HG03460 (cell line): ENCODE data around the gene MCOLN1.
"Not testable (repeated sequence)": the region's sequence is repeated elsewhere in the genome, so short reads cannot be mapped to it uniquely, and the experiment has no call there.

Experiments
- ATAC-seq: cut with Tn5 transposase; IDR thresholded peaks from one replicate; pipeline ENCODE4 v1.9.1; 2021; ENCODE audit not compliant: unreplicated experiment

MCOLN1 gene

GRCh38 chr19:7524992-7525739 is 2.7 kb downstream of the MCOLN1 start:
- no peak for ATAC-seq

- no peak for ATAC-seq
These were observed 3.9 kb downstream of the MCOLN1 start for GRCh38 chr19:7526059-7526929.

- ATAC-seq = no peak
These were observed 5.2 kb downstream of the MCOLN1 start for GRCh38 chr19:7527516-7528191.

- ATAC-seq = no peak
These were observed 5.7 kb downstream of the MCOLN1 start for GRCh38 chr19:7528192-7528519.

GRCh38 chr19:7528522-7529245 is 6.3 kb downstream of the MCOLN1 start:
- no peak for ATAC-seq

GRCh38 chr19:7529246-7529600 is 6.8 kb downstream of the MCOLN1 start:
- ATAC-seq = no peak

GRCh38 chr19:7529610-7530490 is 7.4 kb downstream of the MCOLN1 start:
- no peak for ATAC-seq

GRCh38 chr19:7533281-7533885 is 11.0 kb downstream of the MCOLN1 start:
- ATAC-seq = no peak

GRCh38 chr19:7533925-7534480 is 11.6 kb downstream of the MCOLN1 start:
- ATAC-seq = no peak

- ATAC-seq = no peak
These were observed 12.2 kb downstream of the MCOLN1 start for GRCh38 chr19:7534531-7535046.

- ATAC-seq = peak; percentile 60
These were observed 12.9 kb downstream of the MCOLN1 start, which contains the start of gene PNPLA6 for GRCh38 chr19:7535047-7535997. Gene PNPLA6, plus strand, starts transcription at chr19:7535717. Its CDS starts 72 bp downstream, at chr19:7535789.

- no peak for ATAC-seq
These were observed 13.7 kb downstream of the MCOLN1 start for GRCh38 chr19:7535998-7536695.

- ATAC-seq = not testable (repeated sequence)
These were observed 16.6 kb downstream of the MCOLN1 start for GRCh38 chr19:7538990-7539389.

GRCh38 chr19:7539827-7540425 is 17.5 kb downstream of the MCOLN1 start:
- ATAC-seq = no peak

GRCh38 chr19:7540761-7541474 is 18.5 kb downstream of the MCOLN1 start:
- ATAC-seq = no peak

- no peak for ATAC-seq
These were observed 19.0 kb downstream of the MCOLN1 start for GRCh38 chr19:7541475-7541824.
